SU-DHL-6 (cell line): ENCODE results near the gene DLG2.

Experiments
- H2AFZ ChIP-seq: fragments of 200-600 bp; sonication (generic); 2 replicates; pipeline ENCODE4 v1.6.1; 2014; ENCODE audit warnings: low read depth, mild to moderate bottlenecking, moderate library complexity, mixed read lengths, antibody characterized with exemption, low read length; ENCODE audit not compliant: severe bottlenecking
- H3F3A ChIP-seq: fragments of 200-600 bp; shearing (Covaris generic); 2 replicates; pipeline ENCODE4 v1.6.0; 2016; ENCODE audit warnings: antibody characterized with exemption, mild to moderate bottlenecking; ENCODE audit not compliant: insufficient read depth
- H3K27ac ChIP-seq: fragments of 200-600 bp; sonication (generic); 2 replicates; pipeline ENCODE4 v1.5.1; 2016; ENCODE audit warnings: low read depth, mild to moderate bottlenecking, low read length, moderate library complexity, mixed read lengths
- H3K27me3 ChIP-seq: fragments of 200-600 bp; sonication (generic), shearing (Covaris generic); 2 replicates; pipeline ENCODE4 v1.6.0; 2014; ENCODE audit warnings: mild to moderate bottlenecking, low read length
- H3K36me3 ChIP-seq: fragments of 200-600 bp; sonication (generic); 2 replicates; pipeline ENCODE4 v1.6.1; 2014; ENCODE audit warnings: mild to moderate bottlenecking, low read length, mixed read lengths
- H3K4me2 ChIP-seq: fragments of 300-600, 200-600 bp; shearing (Covaris generic), sonication (generic); 2 replicates; pipeline ENCODE4 v1.6.0; 2014; ENCODE audit warnings: low read length, low read depth, mild to moderate bottlenecking; ENCODE audit not compliant: poor library complexity, severe bottlenecking
- H3K4me3 ChIP-seq: fragments of 200-600 bp; sonication (generic); 2 replicates; pipeline ENCODE4 v1.5.1; 2014; ENCODE audit warnings: antibody characterized with exemption, low read length, mild to moderate bottlenecking, mixed read lengths; ENCODE audit not compliant: insufficient read depth, poor library complexity, severe bottlenecking
- H3K79me2 ChIP-seq: fragments of 200-600 bp; sonication (generic); 2 replicates; pipeline ENCODE4 v1.6.1; 2014; ENCODE audit warnings: mild to moderate bottlenecking, low read length, moderate library complexity; ENCODE audit not compliant: insufficient read depth
- H3K9ac ChIP-seq: fragments of 200-600 bp; sonication (generic); 2 replicates; pipeline ENCODE4 v1.7.0; 2014; ENCODE audit warnings: mild to moderate bottlenecking, low read length
- H3K9me2 ChIP-seq: fragments of 200-600 bp; sonication (generic); replicated peaks from 2 replicates; pipeline ENCODE4 v1.6.1; 2014; ENCODE audit warnings: low read length; ENCODE audit not compliant: insufficient read depth
- H3K9me3 ChIP-seq: fragments of 200-600 bp; sonication (generic); 2 replicates; pipeline ENCODE4 v1.6.1; 2014; ENCODE audit warnings: low read length, mixed read lengths; ENCODE audit not compliant: insufficient read depth
- H4K20me1 ChIP-seq: fragments of 200-600 bp; sonication (generic); 2 replicates; pipeline ENCODE4 v1.6.1; 2014; ENCODE audit warnings: low read depth, mild to moderate bottlenecking, antibody characterized with exemption, low read length, moderate library complexity, mixed read lengths
- EZH2phosphoT487 ChIP-seq: fragments of 200-600 bp; sonication (generic), shearing (Covaris generic); conservative IDR thresholded peaks from 2 replicates; pipeline ENCODE4 v1.6.1; 2018; ENCODE audit warnings: mild to moderate bottlenecking, antibody characterized with exemption, low read length, moderate library complexity, mixed read lengths
- TF ChIP-seq, protein P1 (sequence below): fragments of 200-600 bp; sonication (generic); IDR thresholded peaks from one replicate; pipeline ENCODE4 v1.5.1; 2017; ENCODE audit warnings: antibody characterized with exemption, mild to moderate bottlenecking, low read length, moderate library complexity; ENCODE audit not compliant: insufficient read depth, poor library complexity, severe bottlenecking

Gene DLG2

DNA sequence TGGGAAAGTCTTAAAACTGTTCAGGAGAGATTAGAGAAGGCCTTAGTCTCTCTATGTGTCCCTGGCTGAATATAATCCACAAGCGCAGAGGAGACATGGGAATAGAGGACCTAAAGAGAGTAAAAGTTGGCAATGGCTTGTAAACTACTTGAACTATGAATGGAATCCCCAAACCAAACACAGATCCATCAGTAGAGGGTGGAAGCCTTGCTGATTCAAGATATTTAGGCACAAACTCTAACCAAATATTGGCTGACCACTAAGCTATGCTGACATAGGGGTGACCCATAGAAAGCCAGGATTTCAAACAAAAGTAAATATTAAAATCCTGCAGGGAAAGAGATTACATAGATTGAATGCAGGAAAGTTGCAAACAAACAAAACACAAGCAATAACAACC is 439.2 kb downstream of the DLG2 start:
- no peak for TF ChIP-seq EZH2phosphoT487
- TF ChIP-seq, protein P1, sequence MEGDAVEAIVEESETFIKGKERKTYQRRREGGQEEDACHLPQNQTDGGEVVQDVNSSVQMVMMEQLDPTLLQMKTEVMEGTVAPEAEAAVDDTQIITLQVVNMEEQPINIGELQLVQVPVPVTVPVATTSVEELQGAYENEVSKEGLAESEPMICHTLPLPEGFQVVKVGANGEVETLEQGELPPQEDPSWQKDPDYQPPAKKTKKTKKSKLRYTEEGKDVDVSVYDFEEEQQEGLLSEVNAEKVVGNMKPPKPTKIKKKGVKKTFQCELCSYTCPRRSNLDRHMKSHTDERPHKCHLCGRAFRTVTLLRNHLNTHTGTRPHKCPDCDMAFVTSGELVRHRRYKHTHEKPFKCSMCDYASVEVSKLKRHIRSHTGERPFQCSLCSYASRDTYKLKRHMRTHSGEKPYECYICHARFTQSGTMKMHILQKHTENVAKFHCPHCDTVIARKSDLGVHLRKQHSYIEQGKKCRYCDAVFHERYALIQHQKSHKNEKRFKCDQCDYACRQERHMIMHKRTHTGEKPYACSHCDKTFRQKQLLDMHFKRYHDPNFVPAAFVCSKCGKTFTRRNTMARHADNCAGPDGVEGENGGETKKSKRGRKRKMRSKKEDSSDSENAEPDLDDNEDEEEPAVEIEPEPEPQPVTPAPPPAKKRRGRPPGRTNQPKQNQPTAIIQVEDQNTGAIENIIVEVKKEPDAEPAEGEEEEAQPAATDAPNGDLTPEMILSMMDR: no peak
- Histone ChIP-seq H3K9me3 (no peaks in the 10 kb centered on the region), H3K9me2 (no peaks in the 10 kb centered on the region), H3K36me3 (no peaks in the 10 kb centered on the region), H2AFZ (no peak overlapping the region), H3K9ac (no peak overlapping the region), H3K27ac (no peak overlapping the region), H3K4me2 (no peak overlapping the region), H3K79me2 (no peaks in the 10 kb centered on the region), H3K4me3 (no peak overlapping the region), H3F3A (no peaks in the 10 kb centered on the region), H3K27me3 (no peaks in the 10 kb centered on the region), H4K20me1 (no peaks in the 10 kb centered on the region)

DNA sequence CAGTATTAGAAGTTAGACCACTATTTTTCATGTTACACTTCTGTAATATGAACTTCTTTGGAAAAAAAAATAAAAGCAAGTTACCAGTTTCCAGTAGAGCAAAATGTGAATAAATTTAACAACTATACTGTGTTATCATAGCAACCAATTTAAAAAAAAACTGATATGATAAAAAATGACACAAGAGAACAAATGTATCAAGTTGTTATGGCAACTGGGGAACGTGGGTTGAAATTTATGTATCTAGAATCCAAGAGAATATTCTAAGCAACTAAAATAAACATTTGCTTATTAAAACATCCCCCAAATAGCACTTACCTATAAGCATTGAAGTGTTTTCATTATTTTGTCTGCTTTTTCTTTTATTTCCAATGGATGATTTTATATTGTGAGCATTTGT is 442.4 kb downstream of the DLG2 start:
- Histone ChIP-seq H2AFZ (no peak overlapping the region), H3K79me2 (no peaks in the 10 kb centered on the region), H3K36me3 (no peaks in the 10 kb centered on the region), H3K9me3 (no peaks in the 10 kb centered on the region), H3K9ac (no peak overlapping the region), H3K27me3 (no peaks in the 10 kb centered on the region), H3K9me2 (no peaks in the 10 kb centered on the region), H3K4me3 (no peak overlapping the region), H3K4me2 (no peak overlapping the region), H4K20me1 (no peaks in the 10 kb centered on the region), H3F3A (no peaks in the 10 kb centered on the region), H3K27ac (no peak overlapping the region)
- no peak for TF ChIP-seq EZH2phosphoT487

DNA sequence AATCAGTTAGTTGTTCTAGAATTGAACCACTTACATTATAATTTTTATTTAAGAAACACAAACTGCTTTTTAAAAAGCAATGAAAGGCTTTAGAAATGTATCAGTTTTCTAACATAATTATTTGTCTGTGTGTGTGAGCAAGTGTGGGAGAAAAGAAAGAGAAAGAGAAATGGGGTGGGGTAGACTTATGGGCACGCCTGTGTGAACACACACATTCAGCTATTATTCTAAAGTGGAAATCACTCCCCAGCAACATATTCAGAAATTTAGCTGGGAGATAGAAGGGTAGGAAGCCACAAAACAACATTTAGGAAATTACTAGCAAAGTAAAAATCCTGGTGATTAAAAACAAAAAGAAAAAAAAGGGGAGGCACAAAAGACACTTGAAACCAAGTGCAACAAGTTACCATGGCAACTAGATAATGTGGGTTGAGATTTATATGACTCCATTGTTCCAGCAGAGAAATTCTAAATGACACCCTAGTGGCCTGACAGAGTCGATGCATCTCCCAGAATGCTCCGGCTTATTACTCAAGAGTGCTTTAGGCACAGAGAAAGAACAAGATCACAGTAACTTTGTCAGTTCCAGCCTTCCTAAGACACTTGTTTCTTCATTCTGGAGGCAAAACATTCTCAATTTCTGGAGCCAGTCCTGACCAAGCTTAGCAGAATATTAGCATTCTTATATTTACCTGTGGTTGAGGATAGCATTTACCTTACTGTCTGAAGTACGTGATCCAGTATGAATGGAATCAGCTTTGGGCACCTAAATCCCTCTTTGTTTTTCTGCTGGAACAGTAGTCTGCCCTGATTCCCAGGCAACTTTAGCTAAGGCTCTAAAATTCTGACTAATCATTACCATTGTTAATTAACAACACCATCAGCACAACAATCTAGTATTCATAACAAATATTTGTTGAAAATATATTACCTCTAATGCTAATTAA is 444.4 kb downstream of the DLG2 start:
- no peak for TF ChIP-seq EZH2phosphoT487
- TF ChIP-seq, protein P1: peak; percentile 14
- H3K9me2 ChIP-seq: no peaks in the 10 kb centered on the region
- H3K9ac ChIP-seq: no peak overlapping the region
- no peak overlapping the region for H3K4me3 ChIP-seq
- H3K79me2 ChIP-seq: no peaks in the 10 kb centered on the region
- H3K9me3 ChIP-seq: no peaks in the 10 kb centered on the region
- H3K4me2 ChIP-seq: no peak overlapping the region
- no peak overlapping the region for H3K27ac ChIP-seq
- no peaks in the 10 kb centered on the region for H3K27me3 ChIP-seq
- H2AFZ ChIP-seq: no peak overlapping the region
- no peaks in the 10 kb centered on the region for H3K36me3 ChIP-seq
- H3F3A ChIP-seq: no peaks in the 10 kb centered on the region
- H4K20me1 ChIP-seq: no peaks in the 10 kb centered on the region

DNA sequence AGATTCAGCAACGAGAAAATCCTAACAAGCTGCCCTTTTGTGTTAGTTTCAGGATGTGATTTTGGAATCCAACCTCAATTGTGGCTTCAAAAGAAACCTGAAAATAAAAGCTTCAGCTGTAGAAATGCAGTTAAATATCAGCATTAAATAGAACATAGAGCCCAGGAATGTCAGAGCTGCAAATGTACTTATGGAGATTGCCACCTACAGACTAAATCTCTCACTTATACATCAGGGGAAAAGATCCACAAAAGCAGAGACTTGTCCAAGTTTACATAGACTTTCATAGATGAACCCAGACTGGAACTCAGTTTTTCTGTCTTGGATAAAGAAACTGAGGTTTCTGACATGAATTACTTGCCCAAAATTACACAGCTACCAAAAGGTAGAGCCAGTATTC is 446.6 kb downstream of the DLG2 start:
- Histone ChIP-seq H3K4me3 (no peak overlapping the region), H3K36me3 (no peaks in the 10 kb centered on the region), H3K9me3 (no peaks in the 10 kb centered on the region), H3K27ac (no peak overlapping the region), H3K27me3 (no peaks in the 10 kb centered on the region), H4K20me1 (no peaks in the 10 kb centered on the region), H2AFZ (no peak overlapping the region), H3F3A (no peaks in the 10 kb centered on the region), H3K79me2 (no peaks in the 10 kb centered on the region), H3K4me2 (no peak overlapping the region), H3K9ac (no peak overlapping the region), H3K9me2 (no peaks in the 10 kb centered on the region)
- TF ChIP-seq EZH2phosphoT487: no peak
- TF ChIP-seq, protein P1: no peak
